Fibroblast of lung (primary cell): Measurements from ENCODE around the gene SCUBE1.

Experiments
- CTCF ChIP-seq, 2 donors: IDR thresholded peaks in 1 of 2; conservative IDR thresholded peaks in 1 of 2; 1 replicate in 1 of 2; 2 replicates in 1 of 2; pipeline ENCODE4 v1.5.1; 2011 to 2012; ENCODE audit warnings: low read length in 2 of 2, control low read depth in 1 of 2, inconsistent platforms in 1 of 2, low read depth in 1 of 2, mild to moderate bottlenecking in 1 of 2
- EZH2 ChIP-seq: IDR thresholded peaks from 2 replicates; pipeline ENCODE4 v1.5.1; 2012; ENCODE audit warnings: low read length, control low read depth, mild to moderate bottlenecking; ENCODE audit errors: missing control alignments

- no peak for TF ChIP-seq CTCF (conservative IDR thresholded peaks at IDR 0.05 in 1 of 2, IDR thresholded peaks at IDR 0.05 in 1 of 2; ENCODE audit: low read depth in 1 of 2, low read length in 2 of 2)
- no peak for TF ChIP-seq EZH2
Measured at GRCh38 chr22:43260331-43261231, 82.6 kb downstream of the SCUBE1 start.
